Mucosa of descending colon (tissue), 3 donors: ENCODE results near the gene MTIF3. TPM values are rescaled to one million over a fixed set of nuclear protein-coding genes. Genes with fewer than 3 reads are reported as not detected.

ENCODE experiments used
- ATAC-seq: fragments of 200-7000 bp; cut with Tn5 transposase; one replicate; pipeline ENCODE4 v1.9.1; 2020; ENCODE audit warnings: mild to moderate bottlenecking, moderate library complexity
- DNase-seq, 3 donors: peaks; one replicate each; pipeline ENCODE4 v3.0.0-alpha.2; 2020
- H3K36me3 ChIP-seq: fragments of 200-600 bp; one replicate; pipeline ENCODE4 v1.8.0; 2021; ENCODE audit warnings: low read depth, mild to moderate bottlenecking
- H3K4me1 ChIP-seq: fragments of 200-600 bp; one replicate; pipeline ENCODE4 v1.8.0; 2021; ENCODE audit warnings: low read depth, mild to moderate bottlenecking
- H3K4me3 ChIP-seq: fragments of 200-600 bp; one replicate; pipeline ENCODE4 v1.8.0; 2021; ENCODE audit warnings: mild to moderate bottlenecking
- H3K9me3 ChIP-seq: fragments of 200-600 bp; one replicate; pipeline ENCODE4 v1.8.0; 2021; ENCODE audit warnings: mild to moderate bottlenecking
- intact Hi-C, 2 donors: fragments of 100-400 bp; cut with DNase I in 1 of 2; cut with micrococcal nuclease in 1 of 2; formaldehyde crosslinking; loops; one replicate each; pipeline versions ENCODE4 v1.11.0 to v1.11.1; 2022; cut with DNase I, micrococcal nuclease
- total RNA-seq, 3 donors: library from RNA; stranded (reverse); fragmentation: NEBNext Ultra II Directional in 2 of 3; extraction: Animal tissue kit (Norgen Biotek cat#: 25700) in 2 of 3; gene quantifications; one replicate each; pipeline versions ENCODE4 v1.2.1 to v1.2.4, GENCODE V29; 2021 to 2023
- TF ChIP-seq, protein P1 (sequence below): fragments of 200-600 bp; IDR thresholded peaks from one replicate; pipeline ENCODE4 v1.8.0; 2022; ENCODE audit warnings: antibody characterized with exemption, mild to moderate bottlenecking
- donor health status: DM: no; HTN: no; CAD: no; lungs with moderate emphysema.
- donor health status: DM: no; HTN: no; CAD: no.
- donor health status: DM: no; HTN: yes; CAD: no.

The MTIF3 gene
- total RNA-seq, 3 donors from 2014 or later, result 54.1 to 57.4 (median 56.3) TPM

- TF ChIP-seq, protein P1, sequence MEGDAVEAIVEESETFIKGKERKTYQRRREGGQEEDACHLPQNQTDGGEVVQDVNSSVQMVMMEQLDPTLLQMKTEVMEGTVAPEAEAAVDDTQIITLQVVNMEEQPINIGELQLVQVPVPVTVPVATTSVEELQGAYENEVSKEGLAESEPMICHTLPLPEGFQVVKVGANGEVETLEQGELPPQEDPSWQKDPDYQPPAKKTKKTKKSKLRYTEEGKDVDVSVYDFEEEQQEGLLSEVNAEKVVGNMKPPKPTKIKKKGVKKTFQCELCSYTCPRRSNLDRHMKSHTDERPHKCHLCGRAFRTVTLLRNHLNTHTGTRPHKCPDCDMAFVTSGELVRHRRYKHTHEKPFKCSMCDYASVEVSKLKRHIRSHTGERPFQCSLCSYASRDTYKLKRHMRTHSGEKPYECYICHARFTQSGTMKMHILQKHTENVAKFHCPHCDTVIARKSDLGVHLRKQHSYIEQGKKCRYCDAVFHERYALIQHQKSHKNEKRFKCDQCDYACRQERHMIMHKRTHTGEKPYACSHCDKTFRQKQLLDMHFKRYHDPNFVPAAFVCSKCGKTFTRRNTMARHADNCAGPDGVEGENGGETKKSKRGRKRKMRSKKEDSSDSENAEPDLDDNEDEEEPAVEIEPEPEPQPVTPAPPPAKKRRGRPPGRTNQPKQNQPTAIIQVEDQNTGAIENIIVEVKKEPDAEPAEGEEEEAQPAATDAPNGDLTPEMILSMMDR, result no peak
- DNase-seq (no peak), ATAC-seq (no peak)
- no peaks in the 10 kb centered on the region for H3K36me3 ChIP-seq
- no peaks in the 10 kb centered on the region for H3K9me3 ChIP-seq
- no peak overlapping the region for H3K4me3 ChIP-seq
- intact Hi-C loops, result no loop called here
- H3K4me1 ChIP-seq, result no peaks in the 10 kb centered on the region
Observed at GRCh38 chr13:27476943-27477703, 26.8 kb upstream of the MTIF3 start.

- ATAC-seq, result no peak
- H3K36me3 ChIP-seq, result no peaks in the 10 kb centered on the region
- H3K4me1 ChIP-seq, result no peaks in the 10 kb centered on the region
- TF ChIP-seq, protein P1, result no peak
- no peaks in the 10 kb centered on the region for H3K9me3 ChIP-seq
- intact Hi-C loops, result no loop called here
- H3K4me3 ChIP-seq, result no peak overlapping the region
- no peak for DNase-seq
Observed at GRCh38 chr13:27474751-27475268, 24.4 kb upstream of the MTIF3 start.

DNA sequence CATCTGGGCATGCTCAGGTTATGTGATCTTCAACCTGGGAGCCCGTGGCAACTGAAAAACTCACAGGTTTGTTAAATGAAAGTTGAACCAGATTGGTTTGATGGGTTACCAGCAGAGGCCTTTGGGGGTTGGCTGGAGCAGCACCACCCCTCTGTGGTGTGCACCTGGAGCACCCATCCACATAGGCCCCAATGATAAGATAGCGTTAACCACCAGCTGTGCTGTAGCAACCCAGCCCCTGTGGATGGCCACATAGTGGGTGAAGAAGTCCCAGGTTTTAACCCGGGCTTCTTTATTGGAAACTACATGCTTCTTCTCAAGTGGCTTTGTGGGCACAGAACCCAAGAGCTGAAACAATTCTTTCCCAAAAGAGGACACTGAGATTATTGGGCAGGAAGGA is 22.6 kb upstream of the MTIF3 start:
- Histone ChIP-seq H3K9me3 (no peaks in the 10 kb centered on the region), H3K4me3 (no peak overlapping the region), H3K4me1 (no peaks in the 10 kb centered on the region), H3K36me3 (no peaks in the 10 kb centered on the region)
- intact Hi-C loops, result no loop called here
- DNase-seq, result no peak
- no peak for ATAC-seq
- TF ChIP-seq, protein P1, result no peak

- TF ChIP-seq, protein P1, result no peak
Observed at GRCh38 chr13:27472441-27472840, 22.1 kb upstream of the MTIF3 start.

DNA sequence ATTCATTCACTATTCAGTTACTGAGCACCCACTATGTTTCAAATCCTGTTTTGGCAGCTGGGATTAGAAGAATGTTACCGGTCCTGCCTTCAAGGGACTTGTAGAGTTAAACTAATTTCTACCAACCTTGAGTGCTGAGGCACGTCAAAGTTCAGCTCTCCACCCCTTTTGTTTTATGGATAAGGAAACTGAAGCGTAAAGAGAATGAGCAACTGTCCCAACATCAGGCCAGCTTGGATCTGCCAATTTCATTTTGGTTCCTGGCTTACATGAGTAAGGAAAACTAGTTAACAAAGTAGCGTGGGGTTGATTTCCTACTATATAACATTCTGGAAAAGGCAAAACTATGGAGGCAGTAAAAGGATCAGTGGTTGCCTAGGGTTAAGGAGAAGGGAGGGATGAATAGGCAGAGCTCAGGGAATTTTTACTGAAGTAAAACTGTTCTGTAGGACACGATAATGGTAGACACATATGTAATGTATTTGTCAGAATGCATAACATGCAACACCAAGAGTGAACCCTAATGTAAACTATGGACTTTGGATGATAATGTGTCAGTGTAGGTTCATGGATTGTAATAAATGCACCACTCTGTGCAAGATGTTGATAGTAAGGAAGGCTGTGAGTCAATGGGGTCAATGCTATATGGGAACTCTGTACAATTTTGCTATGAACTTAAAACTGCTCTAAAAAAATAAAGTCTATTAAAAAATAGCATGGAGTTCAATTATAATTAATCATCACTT is 19.9 kb upstream of the MTIF3 start:
- Histone ChIP-seq H3K4me1 (no peaks in the 10 kb centered on the region), H3K4me3 (no peak overlapping the region), H3K36me3 (no peaks in the 10 kb centered on the region), H3K9me3 (no peaks in the 10 kb centered on the region)
- intact Hi-C loops, result no loop called here
- TF ChIP-seq, protein P1, result no peak
- ATAC-seq (peak; percentile 85), DNase-seq (peak in 1 of 3 donors; percentile 33)

More at GRCh38 chr13:27472441-27472840, 22.1 kb upstream of the MTIF3 start:
- Histone ChIP-seq H3K4me3 (no peak overlapping the region), H3K36me3 (no peaks in the 10 kb centered on the region), H3K4me1 (no peaks in the 10 kb centered on the region), H3K9me3 (no peaks in the 10 kb centered on the region)
- ATAC-seq (no peak), DNase-seq (no peak)
- intact Hi-C loops, result no loop called here
